Naive thymus-derived CD4-positive, alpha-beta T cell (primary cell): Measurements from ENCODE around the gene ROBO4. TPM values are rescaled to one million over a fixed set of nuclear protein-coding genes. Genes with fewer than 3 reads are reported as not detected.

Source experiments
- ATAC-seq: fragments of 150-1000 bp; cut with Tn5 transposase; 2 replicates; pipeline ENCODE4 v1.10.0; 2021; ENCODE audit warnings: mild to moderate bottlenecking, moderate library complexity
- CTCF ChIA-PET: fragments of 350-600 bp; sonication (Branson Sonifier 250); formaldehyde crosslinking; loops from one replicate; lab custom pipeline; 2021; ENCODE audit warnings: antibody characterized with exemption; lab: Charles Lee
- POLR2A ChIA-PET: fragments of 350-600 bp; sonication (Branson Sonifier 250); formaldehyde crosslinking; loops from one replicate; lab custom pipeline; 2021; ENCODE audit warnings: antibody characterized with exemption, inconsistent platforms; lab: Charles Lee
- DNase-seq, 9 donors: peaks; one replicate each; pipeline versions ENCODE4 v3.0.0 to v3.0.0-alpha.2; 2020 to 2022; ENCODE audit warnings: mixed read lengths in 1 of 9
- H3K27ac ChIP-seq: one replicate; pipeline ENCODE4 v1.7.0; 2013; ENCODE audit warnings: mild to moderate bottlenecking, low read depth, low read length, moderate library complexity
- H3K27me3 ChIP-seq, 2 donors: one replicate each; pipeline ENCODE4 v1.7.0; 2013; ENCODE audit warnings: low read length in 2 of 2, mild to moderate bottlenecking in 2 of 2, moderate library complexity in 2 of 2; ENCODE audit not compliant: control insufficient read depth in 2 of 2, insufficient read depth in 2 of 2
- H3K36me3 ChIP-seq, 3 experiments: 1 replicate in 2 of 3; 2 replicates in 1 of 3; pipeline ENCODE4 v1.7.0; 2013; ENCODE audit warnings: low read length in 3 of 3, mild to moderate bottlenecking in 3 of 3, moderate library complexity in 1 of 3; ENCODE audit not compliant: insufficient read depth in 3 of 3, control insufficient read depth in 2 of 3
- H3K4me1 ChIP-seq, 2 donors: one replicate each; pipeline ENCODE4 v1.7.0; 2013; ENCODE audit warnings: low read length in 2 of 2, mild to moderate bottlenecking in 2 of 2, moderate library complexity in 1 of 2; ENCODE audit not compliant: control insufficient read depth in 2 of 2, insufficient read depth in 2 of 2
- H3K4me3 ChIP-seq: 2 replicates; pipeline ENCODE4 v1.7.0; 2013; ENCODE audit warnings: mild to moderate bottlenecking, low read length
- H3K9me3 ChIP-seq, 3 experiments: 1 replicate in 2 of 3; 2 replicates in 1 of 3; pipeline ENCODE4 v1.7.0; 2013; ENCODE audit warnings: low read length in 3 of 3; ENCODE audit not compliant: control insufficient read depth in 2 of 3
- H3K27ac Mint-ChIP-seq, 9 donors: one replicate each; pipeline ENCODE4 v1.8.0; 2020 to 2022; ENCODE audit warnings: mixed read lengths in 9 of 9, mild to moderate bottlenecking in 8 of 9, moderate library complexity in 5 of 9, inconsistent platforms in 2 of 9
- H3K27me3 Mint-ChIP-seq, 5 donors: one replicate each; pipeline ENCODE4 v1.8.0; 2021 to 2022; ENCODE audit warnings: mixed read lengths in 5 of 5, mild to moderate bottlenecking in 1 of 5
- H3K36me3 Mint-ChIP-seq, 5 donors: one replicate each; pipeline ENCODE4 v1.8.0; 2020 to 2022; ENCODE audit warnings: mixed read lengths in 5 of 5, mild to moderate bottlenecking in 3 of 5, inconsistent platforms in 1 of 5
- H3K4me1 Mint-ChIP-seq, 7 donors: one replicate each; pipeline ENCODE4 v1.8.0; 2020 to 2022; ENCODE audit warnings: mixed read lengths in 7 of 7, mild to moderate bottlenecking in 3 of 7, inconsistent platforms in 1 of 7
- H3K4me3 Mint-ChIP-seq, 10 donors: one replicate each; pipeline ENCODE4 v1.8.0; 2020 to 2022; ENCODE audit warnings: mild to moderate bottlenecking in 10 of 10, mixed read lengths in 10 of 10, moderate library complexity in 6 of 10, inconsistent platforms in 2 of 10
- H3K9me3 Mint-ChIP-seq, 11 donors: one replicate each; pipeline ENCODE4 v1.8.0; 2020 to 2022; ENCODE audit warnings: mixed read lengths in 11 of 11, mild to moderate bottlenecking in 4 of 11, inconsistent platforms in 1 of 11, moderate library complexity in 1 of 11
- intact Hi-C, 2 donors: fragments of 100-400 bp; cut with micrococcal nuclease; formaldehyde crosslinking; loops; one replicate each; pipeline ENCODE4 v1.15.1; 2023
- polyA plus RNA-seq, 2 donors: library from polyadenylated mRNA; unstranded; fragments of 300-500 nt; fragmentation: Illumina TruSeq; gene quantifications; one replicate each; pipeline ENCODE4 v1.2.3, GENCODE V29; 2021
- total RNA-seq, 6 experiments: library from RNA in 5 of 6; stranded (reverse) in 5 of 6; gene quantifications; 1 replicate in 5 of 6; 2 replicates in 1 of 6; pipeline ENCODE4 v1.2.3 and lab custom pipeline; 2021 to 2026

Gene ROBO4
- total and polyA plus RNA-seq, 7 experiments from 2014 or later = 0.04 to 0.29 (median 0.19) TPM; not detected in 4

DNA sequence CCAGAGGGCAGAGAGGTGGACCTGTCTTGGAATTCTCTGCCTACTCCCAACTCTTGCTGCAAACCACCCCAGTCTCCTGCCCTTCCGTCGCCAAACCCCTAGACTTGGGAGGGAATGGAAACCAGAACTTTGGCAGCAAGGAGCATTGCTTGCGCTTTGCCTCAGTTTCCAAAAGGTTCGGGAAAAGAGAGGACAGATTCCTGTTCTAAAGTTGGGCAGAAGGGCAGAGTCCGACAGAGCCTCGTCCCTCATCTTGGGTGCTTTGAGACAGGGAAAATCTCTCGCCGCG is 32.8 kb downstream of the ROBO4 start:
- Mint-ChIP-seq H3K4me3 (peak overlapping the region in 3 of 10 donors; percentile 22 to 53 (median 25)), H3K36me3 (peaks cover 0 to 8% (median 0%) of the 10 kb centered on the region in 5 donors), H3K27ac (no peak overlapping the region), H3K9me3 (peaks cover 0 to 5% (median 0%) of the 10 kb centered on the region in 11 donors), H3K4me1 (peaks cover 7 to 67% (median 43%) of the 10 kb centered on the region in 7 donors), H3K27me3 (peaks cover 79 to 94% (median 90%) of the 10 kb centered on the region in 5 donors)
- Histone ChIP-seq H3K4me1 (peaks cover 5 to 29% of the 10 kb centered on the region in 2 donors), H3K27ac (no peak overlapping the region), H3K4me3 (no peak overlapping the region), H3K9me3 (no peaks in the 10 kb centered on the region), H3K36me3 (no peaks in the 10 kb centered on the region), H3K27me3 (peaks cover 20 to 64% of the 10 kb centered on the region in 2 donors)
- CTCF ChIA-PET = interaction anchor here (2.4 kb wide), 1 partner anchor 11 kb away, joined by 8 read pairs; no protein-coding TSS in a partner anchor
- intact Hi-C loops = loop anchor here in 1 of 2 donors (5.0 kb wide), 1 partner anchor 297 kb away; the partner anchor contains the start of gene PKNOX2
- ATAC-seq = no peak
- DNase-seq = no peak
- POLR2A ChIA-PET = no interaction called here

- Histone ChIP-seq H3K9me3 (no peaks in the 10 kb centered on the region), H3K27ac (no peak overlapping the region), H3K27me3 (peaks cover 20 to 59% of the 10 kb centered on the region in 2 donors), H3K4me1 (peaks cover 5 to 29% of the 10 kb centered on the region in 2 donors), H3K4me3 (no peak overlapping the region), H3K36me3 (no peaks in the 10 kb centered on the region)
- H3K27ac Mint-ChIP-seq = peak overlapping the region in 1 of 9 donors; percentile 38
- intact Hi-C loops = no loop called here
- CTCF ChIA-PET = no interaction called here
- H3K9me3 Mint-ChIP-seq = peaks cover 0 to 5% (median 0%) of the 10 kb centered on the region in 11 donors
- ATAC-seq = no peak
- peaks cover 0 to 8% (median 0%) of the 10 kb centered on the region in 5 donors for H3K36me3 Mint-ChIP-seq
- no peak for DNase-seq
- POLR2A ChIA-PET = no interaction called here
- peaks cover 80 to 93% (median 86%) of the 10 kb centered on the region in 5 donors for H3K27me3 Mint-ChIP-seq
- peaks cover 5 to 63% (median 39%) of the 10 kb centered on the region in 7 donors for H3K4me1 Mint-ChIP-seq
- H3K4me3 Mint-ChIP-seq = peak overlapping the region in 1 of 10 donors; percentile 22
Measured at GRCh38 chr11:124864176-124864891, 33.3 kb downstream of the ROBO4 start.

- no peak overlapping the region for H3K4me3 ChIP-seq
- peaks cover 5 to 25% of the 10 kb centered on the region in 2 donors for H3K4me1 ChIP-seq
- Mint-ChIP-seq H3K9me3 (peaks cover 0 to 5% (median 0%) of the 10 kb centered on the region in 11 donors), H3K4me1 (peaks cover 5 to 58% (median 34%) of the 10 kb centered on the region in 7 donors), H3K4me3 (peak overlapping the region in 1 of 10 donors; percentile 9), H3K27me3 (peaks cover 77 to 88% (median 82%) of the 10 kb centered on the region in 5 donors), H3K27ac (peak overlapping the region in 1 of 9 donors; percentile 38), H3K36me3 (peaks cover 0 to 8% (median 0%) of the 10 kb centered on the region in 5 donors)
- peaks cover 20 to 55% of the 10 kb centered on the region in 2 donors for H3K27me3 ChIP-seq
- no peak overlapping the region for H3K27ac ChIP-seq
- no peaks in the 10 kb centered on the region for H3K36me3 ChIP-seq
- POLR2A ChIA-PET = no interaction called here
- DNase-seq (no peak), ATAC-seq (no peak)
- no peaks in the 10 kb centered on the region for H3K9me3 ChIP-seq
- intact Hi-C loops = no loop called here
- CTCF ChIA-PET = no interaction called here
Measured at GRCh38 chr11:124863826-124864165, 33.9 kb downstream of the ROBO4 start.

- DNase-seq (no peak), ATAC-seq (no peak)
- peaks cover 5 to 20% of the 10 kb centered on the region in 2 donors for H3K4me1 ChIP-seq
- peaks cover 20 to 50% of the 10 kb centered on the region in 2 donors for H3K27me3 ChIP-seq
- no peak overlapping the region for H3K27ac ChIP-seq
- peaks cover 5 to 53% (median 29%) of the 10 kb centered on the region in 7 donors for H3K4me1 Mint-ChIP-seq
- no peaks in the 10 kb centered on the region for H3K36me3 ChIP-seq
- H3K27ac Mint-ChIP-seq = peak overlapping the region in 1 of 9 donors; percentile 9
- no peaks in the 10 kb centered on the region for H3K9me3 ChIP-seq
- H3K27me3 Mint-ChIP-seq = peaks cover 73 to 83% (median 78%) of the 10 kb centered on the region in 5 donors
- peaks cover 0 to 5% (median 0%) of the 10 kb centered on the region in 11 donors for H3K9me3 Mint-ChIP-seq
- CTCF ChIA-PET = no interaction called here
- POLR2A ChIA-PET = no interaction called here
- intact Hi-C loops = no loop called here
- peak overlapping the region in 2 of 10 donors; percentile 9 to 37 for H3K4me3 Mint-ChIP-seq
- H3K36me3 Mint-ChIP-seq = peaks cover 0 to 8% (median 0%) of the 10 kb centered on the region in 5 donors
- H3K4me3 ChIP-seq = no peak overlapping the region
Measured at GRCh38 chr11:124863137-124863825, 34.4 kb downstream of the ROBO4 start.

- Histone ChIP-seq H3K36me3 (no peaks in the 10 kb centered on the region), H3K27ac (no peak overlapping the region), H3K4me3 (no peak overlapping the region), H3K9me3 (no peaks in the 10 kb centered on the region), H3K4me1 (peaks cover 3 to 15% of the 10 kb centered on the region in 2 donors), H3K27me3 (peaks cover 7 to 36% of the 10 kb centered on the region in 2 donors)
- Mint-ChIP-seq H3K9me3 (peaks cover 0 to 3% (median 0%) of the 10 kb centered on the region in 11 donors), H3K27me3 (peaks cover 60 to 68% (median 66%) of the 10 kb centered on the region in 5 donors), H3K4me3 (no peak overlapping the region), H3K36me3 (peaks cover 0 to 4% (median 0%) of the 10 kb centered on the region in 5 donors), H3K27ac (no peak overlapping the region), H3K4me1 (peaks cover 5 to 37% (median 16%) of the 10 kb centered on the region in 7 donors)
- ATAC-seq = no peak
- DNase-seq = no peak
- ChIA-PET POLR2A (no interaction called here), CTCF (no interaction called here)
- intact Hi-C loops = no loop called here
Measured at GRCh38 chr11:124861670-124862069, 36.0 kb downstream of the ROBO4 start.

- POLR2A ChIA-PET = no interaction called here
- CTCF ChIA-PET = interaction anchor here (1.0 kb wide), 1 partner anchor 17 kb away, joined by 3 read pairs; no protein-coding TSS in a partner anchor
- no peaks in the 10 kb centered on the region for H3K9me3 ChIP-seq
- H3K27ac ChIP-seq = no peak overlapping the region
- intact Hi-C loops = no loop called here
- Mint-ChIP-seq H3K27ac (no peak overlapping the region), H3K27me3 (peaks cover 44 to 48% (median 46%) of the 10 kb centered on the region in 5 donors), H3K4me1 (peaks cover 0 to 15% (median 12%) of the 10 kb centered on the region in 7 donors), H3K4me3 (no peak overlapping the region), H3K36me3 (peaks cover 0 to 4% (median 0%) of the 10 kb centered on the region in 5 donors), H3K9me3 (no peaks in the 10 kb centered on the region)
- ATAC-seq = no peak
- H3K4me3 ChIP-seq = no peak overlapping the region
- H3K27me3 ChIP-seq = peaks cover 0 to 15% of the 10 kb centered on the region in 2 donors
- DNase-seq = no peak
- H3K4me1 ChIP-seq = peaks cover 0 to 4% of the 10 kb centered on the region in 2 donors
- H3K36me3 ChIP-seq = no peaks in the 10 kb centered on the region
Measured at GRCh38 chr11:124859171-124859570, 38.5 kb downstream of the ROBO4 start.
